AG08395 (cell line): ENCODE results near the gene DHX36.

Experiments used
- DNase-seq: peaks from one replicate; pipeline ENCODE4 v3.0.0; 2012; ENCODE audit warnings: mixed read lengths, low spot score

DHX36 gene

GRCh38 chr3:154280161-154280560 is 44.1 kb downstream of the DHX36 start:
- DNase-seq: no peak

GRCh38 chr3:154275965-154276364 is 48.3 kb downstream of the DHX36 start:
- DNase-seq: no peak

GRCh38 chr3:154275292-154275691 is 49.0 kb downstream of the DHX36 start:
- DNase-seq: no peak

- no peak for DNase-seq
These were observed 49.9 kb downstream of the DHX36 start for GRCh38 chr3:154274348-154274747.

DNA sequence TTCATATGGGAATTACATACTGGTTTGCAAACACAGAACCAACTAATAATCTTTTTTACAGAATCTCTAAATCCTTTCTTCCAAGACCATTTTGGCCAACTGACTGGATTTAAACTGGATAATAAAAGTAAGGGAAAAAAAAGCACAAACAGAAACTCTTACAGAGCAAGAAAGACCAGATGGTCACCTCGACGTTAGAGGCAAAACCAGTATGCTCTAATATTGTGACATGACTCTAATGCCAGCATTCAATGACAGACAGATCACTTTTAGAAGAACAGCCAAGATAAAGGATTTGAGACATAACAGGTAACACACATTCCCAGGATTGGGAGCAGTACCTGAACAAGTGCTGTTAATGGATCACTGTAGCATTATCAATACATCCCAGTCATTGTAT is 50.9 kb downstream of the DHX36 start:
- DNase-seq: no peak

GRCh38 chr3:154254527-154254926 is 69.8 kb downstream of the DHX36 start:
- DNase-seq: no peak

GRCh38 chr3:154252759-154253638 is 71.3 kb downstream of the DHX36 start:
- DNase-seq: peak; percentile 91

DNA sequence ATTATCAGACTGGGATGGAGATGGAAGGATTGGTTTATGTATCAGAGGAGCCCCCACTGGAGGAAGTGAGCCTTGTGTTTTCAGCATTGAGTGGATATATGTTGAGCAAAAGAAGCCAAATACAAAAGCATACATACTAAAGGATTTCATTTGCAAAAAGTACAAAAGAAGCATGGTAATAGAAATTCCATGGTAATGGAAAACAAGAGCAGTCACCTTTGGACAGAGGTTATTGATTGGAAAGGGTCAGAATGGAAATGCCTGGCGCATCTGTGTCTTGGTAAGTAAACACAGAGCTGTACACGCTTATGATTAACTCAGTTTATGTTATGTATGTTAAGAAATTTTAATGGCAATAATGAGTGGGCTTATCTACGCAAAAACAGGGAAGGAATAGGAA is 72.7 kb downstream of the DHX36 start:
- DNase-seq: no peak

DNA sequence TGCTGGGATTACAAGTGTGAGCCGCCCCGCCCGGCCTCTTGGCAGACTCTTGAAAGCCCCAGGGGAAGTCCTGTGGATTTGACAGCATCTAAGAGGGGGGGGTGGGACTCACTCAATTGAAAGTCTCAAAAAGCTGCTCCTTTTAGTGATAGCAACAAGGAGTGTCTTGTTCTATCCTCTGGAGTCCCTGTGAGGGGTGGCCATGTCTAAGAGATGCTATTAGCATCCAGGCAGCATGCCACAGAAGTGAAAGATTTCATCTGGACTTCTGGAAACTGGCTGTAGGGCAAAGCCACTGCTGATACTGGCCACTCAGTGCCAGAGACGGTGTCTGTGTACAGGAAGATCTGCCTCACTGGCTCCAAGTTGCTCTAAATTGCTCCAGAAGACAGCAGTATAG is 74.0 kb downstream of the DHX36 start:
- no peak for DNase-seq

DNA sequence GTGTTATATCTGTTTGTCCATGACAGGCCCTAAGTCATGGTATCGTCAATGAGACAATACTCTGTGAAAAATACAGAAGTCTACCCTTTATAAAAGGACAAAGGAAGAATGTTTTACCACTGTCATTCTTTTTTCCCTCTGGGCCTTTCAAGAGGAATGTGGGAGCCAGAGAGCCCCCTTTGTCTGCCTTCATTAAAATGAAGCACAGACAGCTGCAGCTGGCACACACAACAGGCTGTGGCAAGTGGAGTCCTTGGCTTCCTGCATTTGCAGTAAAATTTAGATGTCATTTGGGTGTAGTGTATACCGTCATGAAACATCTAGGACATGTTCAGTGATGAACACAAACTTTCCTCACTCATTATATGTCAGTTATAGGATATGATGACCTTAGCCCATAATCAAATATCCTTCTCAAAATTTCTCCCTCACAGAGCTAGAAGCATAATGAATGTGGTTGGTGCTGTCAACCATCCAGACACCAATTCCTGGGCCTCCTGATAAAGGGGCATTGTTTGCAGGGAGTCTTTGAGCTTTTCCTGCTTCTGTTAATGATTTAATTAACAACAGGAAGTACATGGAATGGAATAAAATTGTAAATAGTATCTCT is 76.4 kb downstream of the DHX36 start:
- no peak for DNase-seq

DNA sequence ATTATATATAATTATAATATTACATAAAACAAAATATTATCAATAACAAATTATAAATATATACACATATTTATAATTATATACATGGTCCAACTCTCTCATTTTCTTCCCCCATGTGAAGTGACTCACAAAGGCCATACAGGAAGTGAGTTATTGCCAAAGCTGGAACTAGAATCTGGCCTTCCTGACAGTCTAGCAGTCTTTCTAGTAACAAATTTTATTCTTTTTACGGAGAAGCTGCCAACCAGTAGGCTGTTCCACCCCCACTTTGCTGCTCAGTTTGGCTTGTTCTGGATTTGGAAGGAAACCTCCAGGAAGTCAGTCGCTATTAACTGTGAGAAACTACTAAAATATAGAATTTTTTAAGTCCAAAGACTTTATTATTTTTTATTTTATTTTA is 79.6 kb downstream of the DHX36 start:
- peak; percentile 19 for DNase-seq

DNA sequence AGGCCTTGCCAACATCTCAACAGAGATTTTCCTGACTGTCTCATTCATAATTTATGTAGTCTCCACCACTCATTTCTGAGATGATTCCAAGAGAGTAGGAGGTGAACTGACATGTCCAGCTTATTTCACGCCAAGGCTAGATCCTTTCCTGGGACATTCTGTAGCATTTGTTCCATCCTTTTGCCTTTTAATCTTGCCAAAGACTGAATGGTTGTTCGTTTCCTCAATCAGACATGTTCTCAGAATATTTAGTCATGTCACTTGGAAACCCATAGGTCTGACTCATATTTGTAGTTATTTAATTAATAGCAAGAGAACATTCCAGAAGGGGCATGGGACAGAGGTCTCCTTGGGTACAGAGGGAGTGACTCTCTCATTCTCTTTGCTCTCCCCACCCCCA is 80.9 kb downstream of the DHX36 start:
- peak; percentile 26 for DNase-seq

DNA sequence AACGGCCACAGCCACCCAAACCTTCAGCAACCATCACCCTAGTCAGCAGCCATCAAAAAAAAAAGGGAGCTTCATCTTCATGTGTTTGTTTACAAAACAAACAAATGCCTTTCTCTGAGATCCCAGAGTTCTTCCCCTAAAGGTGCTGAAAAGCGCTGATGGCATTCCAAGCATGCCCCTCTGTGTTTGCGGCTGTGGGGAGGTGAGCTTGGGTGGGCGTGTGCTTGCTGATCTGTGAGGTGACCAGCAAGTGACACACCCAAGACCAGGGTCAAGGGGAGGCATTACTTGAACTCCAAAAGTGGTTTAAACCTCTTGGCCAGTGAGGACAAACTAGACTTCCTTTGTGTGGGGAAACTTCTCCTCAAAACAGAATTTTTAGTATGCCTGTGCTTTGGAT is 81.5 kb downstream of the DHX36 start:
- DNase-seq: no peak

- DNase-seq: no peak
These were observed 82.8 kb downstream of the DHX36 start for GRCh38 chr3:154241496-154241895.

DNA sequence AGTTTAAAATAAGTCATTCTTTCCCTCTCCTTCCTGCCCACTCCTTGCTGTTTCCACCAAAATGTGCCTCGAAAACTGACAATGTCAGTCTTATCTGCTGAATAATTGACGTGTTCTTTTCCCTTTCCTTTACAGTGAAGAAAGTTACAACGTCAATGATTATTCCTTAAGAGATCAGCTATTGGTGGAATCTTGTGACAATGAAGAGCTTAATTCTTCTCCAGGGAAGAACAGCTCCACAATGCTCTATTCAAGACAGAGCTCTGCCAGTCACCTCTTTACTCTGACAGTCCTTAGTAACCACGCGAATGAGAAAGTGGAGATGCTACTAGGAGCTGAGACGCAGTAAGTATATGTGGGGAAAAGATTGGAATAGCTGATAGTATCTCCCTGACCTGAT is 84.1 kb downstream of the DHX36 start:
- no peak for DNase-seq

- DNase-seq: no peak
These were observed 88.0 kb downstream of the DHX36 start for GRCh38 chr3:154236331-154236730.

DNA sequence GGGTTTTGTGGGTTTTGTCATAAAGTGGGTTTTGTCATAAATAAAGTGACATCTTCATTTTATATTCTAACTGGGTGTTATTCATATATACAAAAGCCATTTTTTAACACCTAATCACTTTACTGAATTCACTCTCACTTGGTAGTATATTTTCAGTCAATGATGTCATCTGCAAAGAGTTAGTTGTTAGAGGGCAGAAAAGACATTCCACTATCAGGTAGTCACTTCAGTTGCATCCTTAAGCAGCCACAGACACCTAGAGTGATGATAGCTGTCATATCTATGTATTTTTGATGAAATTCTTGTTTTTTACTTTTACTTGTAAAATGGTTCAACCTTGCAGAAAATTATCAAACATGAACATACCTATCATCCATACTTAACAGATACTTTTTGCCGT is 89.0 kb downstream of the DHX36 start:
- DNase-seq: peak; percentile 17

DNA sequence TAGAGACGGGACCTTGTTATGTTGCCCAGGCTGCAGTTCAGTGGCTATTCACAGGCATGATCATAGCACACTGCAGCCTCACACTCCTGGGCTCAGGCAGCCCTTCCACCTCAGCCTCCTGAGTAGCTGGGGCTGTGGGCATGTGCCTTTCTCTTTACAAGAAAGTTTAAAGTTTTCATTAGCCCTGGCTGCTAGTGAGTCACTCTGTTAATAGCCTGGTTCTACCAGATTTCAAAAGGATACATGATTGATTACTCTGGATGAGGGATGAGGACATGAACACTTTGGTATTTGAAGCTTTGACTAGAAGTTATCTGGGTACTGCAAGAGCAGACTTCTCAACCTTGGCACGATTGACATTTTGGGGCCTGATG is 95.1 kb downstream of the DHX36 start:
- DNase-seq: no peak

GRCh38 chr3:154228561-154229216 is 95.6 kb downstream of the DHX36 start:
- DNase-seq: no peak

DNA sequence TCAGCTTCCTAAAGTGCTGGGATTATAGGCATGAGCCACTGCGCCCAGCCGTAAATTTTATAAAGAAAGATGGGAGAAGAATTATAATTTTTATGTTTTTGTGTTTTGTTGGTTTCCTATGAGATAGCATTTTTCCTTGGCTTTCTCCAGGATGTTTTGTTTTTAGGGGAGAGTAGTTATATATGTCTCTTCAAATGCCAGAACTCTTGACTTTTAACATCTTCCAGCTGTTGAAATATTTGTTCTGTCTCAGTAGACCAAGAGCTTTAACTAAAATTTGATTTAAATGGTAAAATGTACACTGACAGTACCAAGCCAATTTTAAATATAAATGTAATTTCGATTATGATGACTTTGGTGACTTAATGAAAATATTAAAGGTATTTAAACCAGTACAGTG is 96.8 kb downstream of the DHX36 start:
- DNase-seq: no peak

- no peak for DNase-seq
These were observed 98.8 kb downstream of the DHX36 start for GRCh38 chr3:154225536-154225935.

- no peak for DNase-seq
These were observed 99.4 kb downstream of the DHX36 start for GRCh38 chr3:154224866-154225265.

- no peak for DNase-seq
These were observed 99.9 kb downstream of the DHX36 start for GRCh38 chr3:154224366-154224765.
